SW 1271 (cell line): Measurements from ENCODE around the gene HIGD1C.
"Not testable (repeated sequence)": the region's sequence is repeated elsewhere in the genome, so short reads cannot be mapped to it uniquely, and the experiment has no call there.

Source experiments
- DNase-seq, 2 experiments: peaks; one replicate each; lab custom pipeline; 2025; lab: John Stamatoyannopoulos, UW

Gene HIGD1C

DNA sequence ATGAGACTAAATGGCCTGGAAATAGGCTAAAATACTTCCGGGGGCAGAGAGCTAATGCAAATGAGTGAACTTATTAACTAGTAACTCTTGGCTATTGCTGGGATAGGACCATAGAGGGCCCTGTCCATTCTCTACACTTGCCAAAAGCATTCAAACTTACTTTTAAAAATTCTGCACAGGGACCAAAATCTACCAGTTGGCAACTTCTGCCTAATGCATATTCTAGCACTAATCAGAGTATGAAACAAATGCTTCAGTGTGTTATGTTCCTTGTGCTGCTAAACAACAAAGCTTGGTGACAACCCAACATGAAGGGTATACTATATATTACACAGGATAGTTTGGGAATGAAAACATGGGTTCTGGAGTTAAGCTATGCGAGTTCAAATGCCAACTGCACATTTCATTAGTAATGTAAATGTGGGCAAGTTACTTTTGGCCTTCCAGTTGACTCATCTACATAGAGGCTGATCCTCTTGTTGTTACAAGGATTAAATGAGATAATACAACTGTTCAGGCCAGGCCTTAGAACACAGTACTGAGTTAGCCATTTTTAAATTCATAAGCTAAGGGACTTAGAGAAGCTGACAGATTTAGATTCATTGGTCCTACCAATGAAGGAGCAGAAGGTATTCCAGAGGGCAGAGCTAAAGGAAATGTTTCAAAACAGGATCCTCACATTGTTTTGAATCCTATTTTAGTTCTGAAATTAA lies 32.4 kb downstream of the HIGD1C start:
- DNase-seq, result no peak

- peak in 1 of 2 experiments; percentile 8 for DNase-seq
Observed at GRCh38 chr12:50985322-50985721, 33.0 kb downstream of the HIGD1C start.

- peak in 1 of 2 experiments; percentile 63 for DNase-seq
Observed at GRCh38 chr12:50986966-50987737, 34.8 kb downstream of the HIGD1C start.

DNA sequence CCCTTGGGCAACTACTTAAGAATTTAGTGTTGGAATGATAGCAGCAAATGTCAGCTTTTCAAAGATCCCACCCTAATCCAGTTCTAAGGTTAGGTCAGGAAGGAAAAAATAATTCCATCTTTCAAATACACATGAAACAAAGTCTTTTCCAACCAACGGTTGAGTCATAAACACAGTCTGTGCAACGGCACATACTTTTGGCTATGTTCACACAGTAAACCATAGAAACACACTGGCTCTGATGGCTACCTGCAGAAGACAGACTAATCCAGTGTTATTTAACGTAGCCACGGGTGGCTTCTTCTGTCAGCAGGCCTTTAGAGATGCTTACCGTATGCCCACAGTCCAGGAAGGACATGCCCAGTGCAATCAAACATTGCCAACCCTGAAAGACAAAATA lies 35.7 kb downstream of the HIGD1C start:
- DNase-seq, result no peak

- no peak for DNase-seq
Observed at GRCh38 chr12:50988871-50989270, 36.5 kb downstream of the HIGD1C start.

DNA sequence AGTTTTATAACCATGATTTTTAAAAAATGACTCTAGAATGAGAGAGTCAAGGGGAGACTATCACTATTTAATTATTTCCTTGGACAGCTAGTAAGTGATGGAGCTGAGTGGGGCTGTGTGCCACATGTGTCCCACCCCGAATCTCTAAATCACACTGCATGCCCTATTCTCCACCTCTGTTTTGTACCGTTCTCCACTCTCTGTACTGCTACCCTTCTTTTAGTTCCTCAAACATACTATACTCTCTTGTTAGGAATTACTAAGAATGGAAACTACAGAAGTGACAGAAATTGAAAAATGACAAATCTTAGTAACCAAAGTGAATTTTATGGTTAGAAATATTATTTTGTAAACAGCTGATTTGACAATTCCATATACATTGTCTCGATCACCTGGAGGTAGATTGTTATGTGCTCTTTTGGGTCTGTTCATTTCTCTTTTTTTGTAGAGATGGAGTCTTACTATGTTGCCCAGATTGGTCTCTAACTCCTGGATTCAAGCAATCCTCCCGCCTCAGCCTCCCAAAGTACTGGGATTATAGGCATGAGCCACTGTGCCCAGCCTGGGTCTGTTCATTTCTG lies 37.9 kb downstream of the HIGD1C start:
- DNase-seq, result no peak

DNA sequence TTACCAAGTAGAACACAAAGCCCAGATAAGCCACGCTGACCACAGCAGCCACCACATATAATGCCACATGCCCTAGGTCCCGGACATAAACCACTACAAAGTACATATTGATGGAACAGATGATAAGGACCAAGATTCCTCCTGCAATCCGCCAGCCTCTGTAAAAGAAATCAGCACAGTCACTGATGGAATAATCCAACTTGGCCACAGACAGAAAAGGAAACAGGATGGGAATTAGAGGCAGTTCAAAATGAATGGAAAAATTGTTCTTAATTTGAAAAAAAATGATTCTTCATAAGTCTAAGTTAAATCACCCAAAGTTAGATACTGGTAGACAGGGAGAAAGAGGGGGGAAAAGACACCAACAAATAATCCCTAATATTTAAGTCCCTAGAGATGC lies 38.4 kb downstream of the HIGD1C start:
- DNase-seq, result no peak

DNA sequence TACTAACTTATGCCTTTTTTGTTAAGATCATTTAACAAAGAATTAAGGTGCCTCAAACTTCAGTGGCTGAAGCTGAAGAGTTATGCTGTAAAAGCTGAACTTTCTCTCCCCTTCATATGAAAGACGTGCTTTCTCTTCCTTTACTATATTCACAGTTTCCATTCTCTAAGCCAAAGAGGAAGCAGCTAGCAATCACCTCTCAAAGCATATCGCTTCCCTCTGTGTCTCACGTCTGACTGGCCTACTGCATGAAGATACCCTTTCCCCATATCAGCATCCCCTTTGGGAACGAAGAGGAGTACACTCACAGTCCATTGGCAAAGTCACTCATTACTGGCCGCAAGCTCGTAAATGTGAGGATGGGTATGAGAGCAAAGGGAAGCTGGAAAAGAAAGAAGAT lies 38.9 kb downstream of the HIGD1C start:
- no peak for DNase-seq

- no peak for DNase-seq
Observed at GRCh38 chr12:50992819-50993218, 40.5 kb downstream of the HIGD1C start.

DNA sequence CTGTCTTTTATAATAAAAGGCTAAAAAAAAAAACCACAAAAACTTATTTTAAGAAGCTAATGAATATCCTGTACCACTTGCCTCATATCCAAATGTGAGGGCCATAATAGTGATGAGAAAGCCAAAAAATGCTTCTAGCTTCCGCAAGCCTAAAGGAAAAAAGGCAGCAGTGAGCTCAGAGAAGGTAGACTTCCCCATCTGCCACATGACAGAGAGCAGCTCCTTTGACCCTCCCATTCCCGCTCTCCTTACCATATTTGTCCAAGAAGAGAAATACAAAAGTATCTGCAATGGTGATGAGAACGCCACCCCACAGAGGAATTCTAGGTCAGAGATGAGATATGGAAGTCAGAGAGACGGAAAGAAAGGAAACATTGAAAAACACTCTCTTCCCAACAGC lies 46.7 kb downstream of the HIGD1C start:
- DNase-seq, result no peak

DNA sequence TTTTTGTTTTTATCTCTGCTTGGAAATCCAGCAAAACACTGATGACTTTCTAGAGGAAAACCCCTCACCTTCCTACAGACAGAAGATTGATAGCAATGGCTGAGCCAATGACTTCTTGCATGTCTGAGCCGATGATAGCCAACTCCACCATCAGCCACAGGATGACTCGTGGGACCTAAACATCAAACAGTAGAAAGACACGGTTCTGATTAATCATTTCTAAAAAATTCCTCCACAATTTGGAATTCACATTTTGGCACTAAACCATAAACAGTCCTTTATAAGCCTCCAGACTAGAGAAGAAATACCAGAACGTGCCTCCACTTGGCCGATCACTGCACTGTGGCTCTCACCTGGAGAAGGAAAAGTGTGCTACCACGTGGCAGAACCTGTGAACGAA lies 47.9 kb downstream of the HIGD1C start:
- no peak for DNase-seq

DNA sequence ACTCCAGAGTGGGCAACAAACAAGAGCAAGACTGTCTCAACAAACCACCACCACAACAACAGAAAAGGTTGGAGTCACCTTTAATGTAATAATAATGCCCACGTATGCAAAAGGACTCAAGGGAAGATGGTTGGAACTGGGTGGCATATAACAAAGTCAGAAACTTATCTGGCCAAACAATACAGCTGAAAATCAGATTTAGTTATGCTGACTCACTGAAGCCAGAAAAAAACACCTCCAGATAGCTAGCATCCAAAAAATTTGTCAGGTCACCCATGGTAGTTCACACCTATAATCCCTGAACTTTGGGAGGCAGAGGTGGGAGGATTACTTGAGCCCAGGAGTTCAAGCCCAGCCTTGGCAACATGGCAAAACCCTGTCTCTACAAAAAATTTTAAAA lies 49.5 kb downstream of the HIGD1C start:
- no peak for DNase-seq

DNA sequence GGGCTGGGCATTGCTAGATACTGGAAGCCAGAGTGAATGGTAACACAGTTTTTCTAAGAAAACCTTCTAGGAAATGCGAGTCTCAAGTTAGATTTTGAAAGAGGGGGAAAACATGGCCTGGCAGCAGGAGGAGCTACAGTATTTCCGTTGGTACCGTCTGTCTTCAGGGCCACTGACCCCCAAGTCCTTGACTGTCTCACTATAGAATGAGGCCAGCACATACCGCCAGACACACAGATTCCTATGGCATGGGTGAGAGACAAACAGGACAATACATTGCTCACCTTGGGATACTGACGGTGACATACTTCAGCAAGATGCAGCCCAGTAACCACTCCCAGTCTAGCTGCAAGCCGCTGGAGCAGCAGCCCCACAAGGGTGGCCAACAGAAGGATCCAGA lies 52.2 kb downstream of the HIGD1C start:
- DNase-seq, result no peak

- no peak for DNase-seq
Observed at GRCh38 chr12:51005030-51005429, 52.7 kb downstream of the HIGD1C start.

- DNase-seq, result no peak
Observed at GRCh38 chr12:51005671-51006070, 53.3 kb downstream of the HIGD1C start.

- DNase-seq, result no peak
Observed at GRCh38 chr12:51008329-51009055, 56.1 kb downstream of the HIGD1C start.

DNA sequence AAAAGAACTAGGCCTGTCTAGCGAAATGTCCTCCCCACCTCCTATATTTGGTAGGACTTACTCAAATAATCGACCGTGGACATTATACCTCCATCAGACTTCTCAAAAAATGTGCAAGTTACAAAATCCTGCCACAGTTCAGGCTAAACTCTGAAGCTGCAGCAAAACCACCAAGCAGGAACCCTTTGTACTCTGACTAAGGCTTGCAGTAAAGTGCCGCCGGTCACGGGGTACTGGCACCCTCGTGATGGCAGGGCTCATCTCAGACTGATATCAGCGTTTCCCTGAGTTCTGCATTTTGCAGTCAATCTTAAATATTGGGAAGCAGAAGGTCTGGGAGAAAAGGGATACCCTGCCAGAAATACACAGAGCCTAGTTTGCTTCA lies 56.7 kb downstream of the HIGD1C start:
- DNase-seq, result no peak

- DNase-seq, result no peak
Observed at GRCh38 chr12:51011955-51012354, 59.6 kb downstream of the HIGD1C start.

DNA sequence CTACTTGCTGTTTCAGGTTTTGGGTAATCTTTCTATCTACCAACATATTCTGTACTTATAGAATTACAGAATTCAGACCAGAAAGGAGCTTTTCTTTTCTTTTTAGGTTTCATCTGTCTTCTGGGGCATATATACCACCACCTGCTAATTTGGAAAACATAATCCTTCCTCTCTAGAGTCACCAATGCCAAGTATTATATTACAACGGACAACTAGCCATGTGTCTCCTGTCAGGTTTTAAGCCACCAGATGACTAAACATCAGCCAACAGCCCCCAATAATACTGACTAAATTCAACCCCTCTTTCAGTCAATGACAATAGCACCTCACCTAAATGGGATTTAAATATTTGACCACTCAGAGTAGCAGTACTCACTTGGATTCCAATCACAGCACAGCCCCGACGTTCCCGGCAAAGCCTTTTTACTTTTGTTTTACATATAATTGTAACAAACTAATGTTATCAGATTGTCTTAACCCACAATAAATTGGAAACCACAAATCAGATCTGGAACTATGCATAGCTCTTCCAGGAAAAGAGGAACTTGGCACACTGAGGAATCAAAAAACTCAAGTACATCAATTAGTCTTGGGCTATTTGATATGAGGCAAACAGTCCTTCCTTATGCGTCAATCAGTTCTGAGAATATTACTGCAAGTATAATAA lies 60.4 kb downstream of the HIGD1C start:
- no peak for DNase-seq

- DNase-seq, result no peak
Observed at GRCh38 chr12:51013441-51013840, 61.1 kb downstream of the HIGD1C start.

- DNase-seq, result not testable (repeated sequence)
Observed at GRCh38 chr12:51014467-51014866, 62.1 kb downstream of the HIGD1C start.

GRCh38 chr12:51017452-51017851 lies 65.1 kb downstream of the HIGD1C start:
- DNase-seq, result no peak
